AG10803 (cell line): Measurements from ENCODE around the gene ERVK3-1.

ENCODE experiments used
- DNase-seq: peaks from one replicate; pipeline ENCODE4 v3.0.0; 2010; ENCODE audit warnings: low read depth
- H3K4me3 ChIP-seq: 2 replicates; pipeline ENCODE4 v1.5.1; 2011; ENCODE audit warnings: mild to moderate bottlenecking, low read length, control low read depth
- CTCF ChIP-seq: conservative IDR thresholded peaks from 2 replicates; pipeline ENCODE4 v1.5.1; 2011; ENCODE audit warnings: mild to moderate bottlenecking, low read length, control low read depth, inconsistent platforms

The ERVK3-1 gene

DNA sequence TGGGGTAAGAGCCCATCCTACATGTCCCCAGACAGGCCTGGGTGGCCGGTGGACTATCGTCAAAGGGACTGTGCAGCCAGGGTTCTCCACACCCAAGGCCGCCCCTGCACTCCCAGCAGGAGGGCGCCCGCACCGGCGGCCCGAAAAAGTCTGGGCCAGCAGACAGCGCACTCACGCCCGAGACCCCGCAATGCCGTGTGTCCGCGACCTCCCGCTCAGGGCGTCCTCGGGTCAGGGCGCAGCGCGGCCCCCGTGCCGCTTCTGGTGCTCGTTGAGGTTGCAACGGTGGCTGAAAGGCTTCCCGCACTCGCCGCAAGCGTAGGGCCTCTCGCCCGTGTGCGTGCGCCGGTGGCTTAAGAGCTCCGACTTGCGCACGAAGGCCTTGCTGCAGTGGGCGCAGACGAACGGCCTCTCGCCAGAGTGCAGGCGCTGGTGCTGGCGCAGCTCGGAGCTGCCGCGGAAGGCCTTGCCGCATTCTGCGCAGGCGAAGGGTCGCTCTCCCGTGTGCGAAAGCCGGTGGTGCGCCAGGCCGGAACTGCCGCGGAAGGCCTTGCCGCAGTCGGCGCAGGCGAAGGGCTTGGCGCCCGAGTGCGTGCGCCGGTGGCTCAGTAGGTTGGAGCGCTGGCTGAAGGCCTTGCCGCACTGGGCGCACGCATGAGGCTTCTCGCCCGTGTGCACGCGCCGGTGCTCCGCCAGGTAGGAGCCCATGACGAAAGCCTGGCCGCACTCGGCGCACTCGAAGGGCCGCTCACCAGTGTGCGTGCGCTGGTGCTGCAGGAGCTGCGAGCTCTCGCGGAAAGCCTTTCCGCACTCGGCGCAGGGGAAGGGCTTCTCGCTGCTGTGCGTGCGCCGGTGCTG is 51.0 kb downstream of the ERVK3-1 start:
- peak overlapping the region; percentile 49 for H3K4me3 ChIP-seq
- DNase-seq = peak; percentile 48
- no peak for TF ChIP-seq CTCF

- peak; percentile 34 for DNase-seq
- TF ChIP-seq CTCF = no peak
- H3K4me3 ChIP-seq = peak overlapping the region; percentile 49
Observed at GRCh38 chr19:58356766-58357480, 51.7 kb downstream of the ERVK3-1 start.

DNA sequence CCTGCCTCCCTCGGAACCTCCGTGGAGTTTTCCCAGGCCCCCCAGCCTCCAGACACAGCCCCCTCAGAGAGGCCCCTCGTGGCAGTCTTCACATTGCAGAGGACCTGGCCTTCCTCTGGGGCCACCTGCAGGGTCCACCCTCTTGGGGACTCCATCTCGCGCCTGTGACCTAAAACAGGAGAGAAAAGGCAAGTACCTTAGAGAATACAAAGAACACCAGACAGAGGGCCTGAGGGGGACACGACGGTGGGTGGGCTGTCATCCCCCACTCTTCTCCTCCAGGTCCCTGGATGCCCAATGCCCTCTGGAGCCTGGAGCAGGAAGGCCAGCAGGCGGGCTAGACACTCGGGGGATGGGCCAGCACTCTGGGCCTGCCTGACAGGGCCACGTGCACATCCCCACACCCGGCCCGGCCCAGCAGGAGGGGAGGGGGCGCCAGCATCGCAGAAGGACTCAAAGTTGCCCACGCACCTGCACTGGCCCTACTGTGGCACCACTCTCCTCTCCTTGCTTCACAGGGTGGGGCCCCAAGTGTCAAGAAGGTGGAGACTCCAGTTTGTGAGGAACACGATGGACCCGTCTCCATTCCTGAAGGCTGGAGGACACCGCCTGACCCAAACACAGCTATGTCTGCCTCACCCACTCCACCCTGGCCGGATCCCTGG is 52.4 kb downstream of the ERVK3-1 start:
- no peak for TF ChIP-seq CTCF
- DNase-seq = no peak

GRCh38 chr19:58361900-58362271 is 56.7 kb downstream of the ERVK3-1 start:
- TF ChIP-seq CTCF = no peak
- peak overlapping the region; percentile 80 for H3K4me3 ChIP-seq
- peak; percentile 57 for DNase-seq

More for the DNA sequence above, 52.4 kb downstream of the ERVK3-1 start:
- no peak overlapping the region for H3K4me3 ChIP-seq

DNA sequence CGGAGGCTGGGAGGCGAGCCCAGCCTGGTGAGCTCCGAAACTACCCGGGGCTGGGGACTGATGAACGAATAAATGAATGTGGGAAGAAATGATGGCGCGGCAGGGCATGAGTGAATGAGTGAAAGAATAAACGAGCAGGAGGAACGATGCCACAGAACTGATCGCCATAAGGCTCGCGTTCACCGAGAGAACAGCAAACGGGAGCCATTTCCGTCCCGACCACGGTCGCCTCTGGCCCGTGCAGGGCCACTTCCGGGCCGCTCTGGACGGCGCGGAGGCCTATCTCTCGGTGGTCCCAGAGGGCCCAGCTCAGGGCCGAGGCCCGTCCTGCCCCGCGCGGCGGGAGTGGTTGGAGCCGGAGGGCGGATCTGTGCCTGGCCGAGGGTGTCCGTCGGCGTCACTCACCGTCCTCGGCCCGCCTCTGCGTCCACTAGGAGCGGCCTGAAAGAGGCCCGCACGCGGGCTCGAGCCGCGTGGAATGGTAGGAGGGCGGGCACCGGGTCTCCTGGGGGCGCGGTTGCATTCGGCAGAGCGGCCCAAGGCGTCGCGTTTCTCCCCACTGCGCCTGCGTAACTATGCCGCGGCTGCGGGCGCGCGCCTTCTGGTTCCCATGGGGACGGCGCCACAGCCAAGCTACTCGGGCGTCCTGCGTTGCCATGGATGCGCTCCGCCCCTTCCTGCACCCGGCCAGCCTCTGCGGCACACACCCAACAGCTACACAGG is 57.3 kb downstream of the ERVK3-1 start, which contains the start of gene ZNF497:
Gene ZNF497, minus strand, starts transcription at position 480 of the 723 bp plus-strand sequence. CDS start 5,116 bp downstream, outside the sequence.
- no peak for TF ChIP-seq CTCF
- peak; percentile 95 for DNase-seq
- H3K4me3 ChIP-seq = peak within 1 kb of the TSS; percentile 80

- TF ChIP-seq CTCF = no peak
- no peak overlapping the region for H3K4me3 ChIP-seq
- DNase-seq = no peak
Observed at GRCh38 chr19:58364146-58364545, 59.0 kb downstream of the ERVK3-1 start.
